NCI-H2196 treated with DMSO at 0.1 percent for 48 hours (cell line): ENCODE results near the gene IFI27L1.
"Not testable (repeated sequence)": the region's sequence is repeated elsewhere in the genome, so short reads cannot be mapped to it uniquely, and the experiment has no call there.

ENCODE experiments used
- DNase-seq: peaks from one replicate; lab custom pipeline; 2025; ENCODE audit not compliant: unreplicated experiment; lab: John Stamatoyannopoulos, UW

Gene IFI27L1

GRCh38 chr14:94048691-94049624 is 32.2 kb upstream of the IFI27L1 start:
- no peak for DNase-seq

DNA sequence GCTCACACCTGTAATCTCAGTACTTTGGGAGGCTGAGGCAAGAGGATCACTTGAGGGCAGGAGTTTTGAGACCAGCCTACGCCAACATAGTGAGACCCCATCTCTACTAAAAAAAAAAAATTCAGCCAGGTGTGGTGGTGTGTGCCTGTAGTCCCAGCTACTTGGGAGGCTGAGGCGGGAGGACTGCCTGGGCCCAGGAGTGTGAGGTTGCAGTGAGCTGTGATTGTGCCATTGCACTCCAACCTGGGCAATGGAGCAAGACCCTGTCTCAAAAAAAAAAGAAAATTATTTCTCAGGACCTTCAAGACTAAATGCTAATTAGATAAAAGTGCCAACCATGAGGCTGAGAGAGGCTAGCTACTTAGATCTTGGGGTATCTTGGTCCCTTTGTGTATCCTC is 31.5 kb upstream of the IFI27L1 start:
- no peak for DNase-seq

DNA sequence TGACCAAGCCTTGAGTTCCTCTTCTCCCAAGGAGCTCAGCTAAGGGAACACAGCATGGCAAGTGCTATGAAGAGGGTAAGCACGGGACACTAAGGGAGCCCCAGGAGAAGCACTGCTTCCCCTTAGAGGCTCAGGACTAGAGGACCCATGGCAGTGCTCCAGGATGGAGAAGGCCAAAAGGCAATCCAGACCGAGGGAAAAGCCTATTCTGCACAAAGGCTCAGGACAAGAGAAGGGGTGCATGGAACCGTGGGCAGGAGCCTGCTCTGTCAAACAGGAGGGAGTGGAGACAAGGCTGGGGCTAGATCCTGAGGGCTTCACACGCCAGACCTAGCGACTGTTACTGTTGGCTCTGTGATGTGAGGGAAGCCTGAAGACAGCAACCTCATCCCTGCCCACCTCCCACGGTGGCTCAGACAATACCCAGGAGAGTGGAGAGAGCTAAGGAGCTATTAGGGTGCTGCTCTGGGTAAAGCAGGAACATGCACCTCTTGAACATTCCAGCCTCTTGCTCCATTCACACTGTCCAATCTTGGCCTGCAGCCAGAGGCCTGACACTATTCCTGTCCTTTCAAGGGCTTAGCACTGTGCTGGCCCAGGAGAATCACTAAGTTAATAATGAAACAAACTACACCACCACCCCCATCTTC is 30.8 kb upstream of the IFI27L1 start:
- DNase-seq = no peak

DNA sequence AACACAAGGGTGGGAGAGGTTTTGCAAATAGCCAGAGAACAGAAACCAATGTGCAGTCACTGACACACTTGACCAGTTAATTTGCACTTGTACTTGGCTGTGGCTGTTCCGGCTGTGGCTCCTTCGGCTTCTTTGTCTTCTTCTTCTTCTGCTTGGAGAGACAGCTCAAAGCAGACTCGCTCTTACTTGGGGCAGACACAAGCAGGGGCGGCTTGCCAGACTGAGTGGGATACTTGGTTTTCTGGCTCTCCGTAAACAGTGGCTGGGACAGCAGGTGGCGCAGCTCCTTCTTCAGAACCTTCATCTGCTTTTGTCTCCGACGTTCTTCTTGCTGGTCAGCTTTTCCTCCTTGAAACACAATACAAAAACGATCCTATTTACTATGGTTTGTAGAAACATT is 30.0 kb upstream of the IFI27L1 start:
- no peak for DNase-seq

- no peak for DNase-seq
These were observed 29.3 kb upstream of the IFI27L1 start for GRCh38 chr14:94051779-94052178.

- no peak for DNase-seq
These were observed 28.9 kb upstream of the IFI27L1 start for GRCh38 chr14:94052199-94052598.

GRCh38 chr14:94052662-94053061 is 28.4 kb upstream of the IFI27L1 start:
- no peak for DNase-seq

DNA sequence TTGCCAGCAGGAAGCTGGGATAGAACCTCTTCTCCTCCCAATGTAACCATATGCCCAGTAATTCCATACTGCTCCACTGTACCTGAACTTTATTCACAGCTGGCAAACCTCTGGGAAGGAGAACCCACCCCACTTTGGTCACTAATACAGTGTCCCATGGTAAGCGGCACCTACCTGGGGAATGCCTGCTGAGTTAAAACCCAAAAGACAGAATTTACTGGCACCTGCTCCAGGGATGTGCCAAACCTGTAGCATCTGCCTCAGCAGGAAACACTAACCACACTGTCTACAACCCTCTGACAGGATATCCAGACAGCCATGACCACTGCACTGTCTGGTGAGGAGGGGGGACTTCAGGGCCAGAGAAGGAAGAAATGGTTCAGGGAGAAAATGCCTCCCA is 26.7 kb upstream of the IFI27L1 start:
- DNase-seq = no peak

DNA sequence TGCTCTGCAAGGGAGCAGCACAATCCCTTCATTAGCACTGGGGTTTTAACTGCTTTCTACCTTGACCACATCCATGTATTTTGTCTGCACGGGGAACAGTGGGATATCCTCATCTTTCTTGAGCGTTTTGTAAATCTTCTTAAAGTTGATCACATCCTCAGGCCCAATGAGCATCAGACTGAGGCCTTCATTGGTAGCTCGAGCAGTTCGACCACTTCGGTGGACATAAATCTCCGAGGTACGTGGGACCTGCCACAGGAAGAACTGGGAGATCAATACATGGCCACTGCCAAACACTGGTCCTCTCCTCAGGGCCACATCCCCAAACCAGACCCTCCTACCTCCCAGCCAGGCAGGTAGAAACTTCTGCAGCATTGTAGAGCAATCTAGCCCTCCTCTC is 26.2 kb upstream of the IFI27L1 start:
- no peak for DNase-seq

- DNase-seq = no peak
These were observed 24.4 kb upstream of the IFI27L1 start for GRCh38 chr14:94056579-94057308.

DNA sequence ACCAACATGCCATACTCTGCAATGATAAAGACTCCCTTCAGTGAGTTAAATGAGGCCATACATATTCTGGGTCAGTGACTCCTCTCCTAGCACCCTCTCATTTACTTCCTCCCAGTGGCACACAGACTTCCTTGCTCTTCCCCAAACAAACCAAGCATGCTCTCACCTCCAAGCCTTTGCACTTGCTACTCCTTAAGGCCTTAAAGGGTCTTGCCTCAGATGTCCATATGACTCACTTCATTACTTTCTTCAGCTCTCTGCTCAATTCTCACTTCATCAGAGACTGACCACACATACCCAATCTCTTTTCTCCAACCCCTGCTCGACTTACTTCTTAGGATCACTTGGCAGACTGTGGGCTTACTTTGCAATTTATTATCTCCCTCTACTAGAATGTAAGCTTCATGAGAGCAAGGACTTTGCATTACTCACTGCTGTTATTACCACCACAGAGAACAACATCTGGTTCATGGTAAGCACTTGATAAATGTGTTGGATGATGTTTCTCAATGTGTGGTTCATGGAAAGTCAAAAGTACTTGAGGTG is 22.9 kb upstream of the IFI27L1 start:
- DNase-seq = no peak

DNA sequence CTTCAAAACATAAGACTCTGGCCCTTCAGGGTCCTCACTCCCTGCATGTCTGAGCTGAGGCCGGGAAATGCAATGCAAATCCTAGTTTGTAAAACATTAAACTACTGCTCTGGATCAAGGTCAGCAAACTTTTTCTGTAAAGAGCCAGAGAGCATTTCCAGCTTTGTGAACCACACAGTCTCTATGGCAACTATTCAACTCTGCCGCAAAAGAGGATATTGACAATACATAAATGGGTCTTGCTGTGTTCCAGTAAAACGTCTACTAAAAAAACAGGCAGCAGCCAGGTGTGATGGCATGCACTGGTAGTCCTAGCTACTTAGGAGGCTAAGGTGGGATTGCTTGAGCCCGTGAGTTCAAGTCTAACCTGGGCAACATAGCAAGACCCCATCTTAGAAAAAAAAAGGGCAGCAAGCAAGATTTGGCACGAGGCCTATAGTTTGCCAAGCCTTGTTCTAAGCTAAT is 22.4 kb upstream of the IFI27L1 start:
- no peak for DNase-seq

- DNase-seq = no peak
These were observed 21.1 kb upstream of the IFI27L1 start for GRCh38 chr14:94059998-94060397.

DNA sequence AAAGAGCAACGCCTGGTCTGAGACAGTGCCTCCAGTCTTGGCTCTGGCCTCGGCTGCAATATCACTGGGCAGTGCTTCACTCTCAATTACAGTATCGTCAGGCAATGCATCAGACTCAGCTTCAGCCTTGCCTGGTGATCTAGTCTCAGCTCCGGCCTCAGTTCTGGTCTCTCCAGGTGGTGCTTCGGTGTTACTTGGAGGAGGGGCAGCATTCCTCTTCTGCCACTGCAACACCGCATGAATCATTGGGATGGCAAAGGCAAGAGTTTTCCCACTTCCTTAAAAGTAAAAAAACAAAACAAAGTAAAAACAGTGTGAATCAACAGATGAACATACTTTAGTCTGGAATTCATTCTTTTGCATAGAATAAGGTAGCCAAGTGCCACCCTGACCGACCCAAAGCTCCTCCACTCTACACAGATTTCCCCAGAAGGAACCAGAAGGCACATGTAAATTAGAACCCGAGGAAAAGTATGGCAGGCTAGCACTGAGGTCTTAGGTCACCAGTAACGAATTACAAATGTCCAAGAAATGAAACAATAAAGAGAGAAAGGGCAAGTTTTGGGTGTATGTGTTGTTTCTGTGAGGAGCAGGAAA is 18.7 kb upstream of the IFI27L1 start:
- no peak for DNase-seq

DNA sequence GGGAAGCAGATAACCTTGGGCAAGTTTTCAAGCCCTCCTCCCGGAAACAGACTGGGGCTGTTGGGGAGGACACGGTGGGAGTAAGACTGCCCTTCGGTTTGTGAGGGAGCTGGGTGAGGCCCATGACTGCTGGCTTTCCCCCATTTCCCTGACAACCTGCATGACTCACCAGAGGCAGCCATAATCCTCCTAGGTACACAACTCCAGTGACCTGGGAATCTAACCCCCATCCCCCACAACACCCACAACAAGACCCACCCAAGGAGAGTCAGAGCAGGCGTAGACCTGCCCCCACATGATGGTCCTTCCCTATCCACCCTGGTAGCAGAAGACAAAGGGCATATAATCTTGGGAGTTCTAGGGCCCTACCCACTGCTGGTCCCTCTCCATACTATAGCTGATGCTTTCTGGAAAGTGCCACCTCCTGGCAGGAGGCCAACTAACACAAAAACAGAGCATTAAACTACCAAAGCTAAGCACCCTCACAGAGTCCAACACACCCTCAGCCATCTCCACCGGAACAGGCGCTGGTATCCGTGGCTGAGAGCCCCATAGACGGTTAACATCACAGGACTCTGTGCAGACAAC is 14.9 kb upstream of the IFI27L1 start:
- DNase-seq = no peak

DNA sequence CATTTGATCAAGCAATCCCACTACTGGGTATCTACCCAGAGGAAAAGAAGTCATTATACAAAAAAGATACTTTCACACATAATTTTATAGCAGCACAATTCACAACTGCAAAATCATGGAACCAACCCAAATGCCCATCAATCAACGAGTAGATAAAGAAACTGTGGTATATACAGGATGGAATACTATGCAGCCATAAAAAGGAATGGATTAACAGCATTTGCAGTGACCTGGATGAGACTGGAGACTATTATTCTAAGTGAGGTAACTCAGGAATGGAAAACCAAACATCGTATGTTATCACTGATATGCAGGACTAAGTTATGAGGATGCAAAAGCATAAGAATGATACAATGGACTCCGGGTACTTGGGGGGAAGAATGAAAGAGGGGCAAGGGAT is 9.0 kb upstream of the IFI27L1 start:
- DNase-seq = not testable (repeated sequence)

DNA sequence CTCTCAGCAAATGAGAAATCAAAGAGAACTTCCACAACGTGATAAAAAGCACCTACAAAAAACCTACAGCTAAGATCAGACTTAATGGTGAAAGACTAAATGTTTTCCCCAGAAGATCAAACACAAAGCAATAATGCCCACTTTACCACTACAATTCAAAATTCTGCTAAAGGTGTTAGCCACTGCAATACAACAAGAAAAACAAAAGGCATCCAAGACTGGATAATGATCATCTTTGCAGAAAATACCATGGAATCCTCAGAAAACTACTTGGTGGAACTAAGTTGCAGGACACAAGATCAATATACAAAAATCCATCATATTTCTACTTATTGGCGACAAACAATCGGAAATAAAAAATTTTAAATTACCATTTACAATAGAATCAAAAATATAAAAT is 6.6 kb upstream of the IFI27L1 start:
- DNase-seq = no peak

DNA sequence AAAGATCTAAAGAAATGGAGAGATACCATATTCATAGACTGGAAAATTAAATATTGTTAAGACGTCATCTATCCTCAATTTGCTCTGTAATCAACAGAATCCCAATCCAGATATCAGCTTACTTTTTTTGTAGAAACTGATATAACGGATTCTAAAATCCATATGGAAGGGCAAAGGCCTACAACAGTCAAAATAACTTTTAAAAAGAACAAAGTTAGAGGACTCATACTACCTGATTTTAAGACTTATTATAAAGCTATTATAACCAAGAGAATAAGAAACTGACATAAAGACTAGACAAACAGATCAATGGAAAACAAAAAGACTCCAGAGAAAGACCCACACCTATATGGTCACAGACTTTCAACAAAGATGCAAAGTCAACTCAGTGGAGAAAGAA is 6.1 kb upstream of the IFI27L1 start:
- DNase-seq = no peak

- no peak for DNase-seq
These were observed 3.8 kb upstream of the IFI27L1 start for GRCh38 chr14:94077111-94077821.

DNA sequence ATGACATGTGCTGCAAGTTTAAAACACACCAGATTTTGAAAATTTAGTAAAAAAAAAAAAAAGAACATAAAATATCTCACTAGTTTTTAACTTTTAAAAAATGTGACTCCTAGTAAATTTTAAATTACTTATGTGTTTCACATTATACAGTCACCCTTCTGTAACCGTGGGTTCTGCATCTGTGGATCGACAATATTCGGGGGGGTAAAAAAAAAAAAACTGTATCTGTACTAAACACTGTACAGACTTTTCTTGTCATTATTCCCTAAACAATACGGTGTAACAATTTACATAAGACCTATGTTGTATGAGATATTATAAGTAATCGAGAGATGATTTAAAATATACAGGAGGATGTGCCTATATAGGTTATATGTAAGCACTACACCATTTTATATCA is 3.3 kb upstream of the IFI27L1 start:
- no peak for DNase-seq
